Astrocyte of the spinal cord (primary cell): Measurements from ENCODE around the gene PLA2G6.

ENCODE experiments used
- DNase-seq: peaks from one replicate; pipeline ENCODE4 v3.0.0; 2011; ENCODE audit warnings: low read depth, low spot score
- H3K4me3 ChIP-seq: 2 replicates; pipeline ENCODE4 v1.5.1; 2011; ENCODE audit warnings: low read depth, mild to moderate bottlenecking, low read length, moderate library complexity
- CTCF ChIP-seq: IDR thresholded peaks from 2 replicates; pipeline ENCODE4 v1.5.1; 2012; ENCODE audit warnings: low read depth, mild to moderate bottlenecking, low read length, inconsistent platforms
- in situ Hi-C: cut with HindIII; loops from 2 replicates; pipeline ENCODE4 v1.10.0; 2017; ENCODE audit warnings: low sequenced_read_pairs

Gene PLA2G6

GRCh38 chr22:38181453-38182200, at the start of gene PLA2G6:
Gene PLA2G6, minus strand, starts transcription at chr22:38181830. Its CDS starts 12,404 bp downstream, at chr22:38169426.
- in situ Hi-C loops, result loop anchor here (25.0 kb wide), 1 partner anchor 131 kb away; the partner anchor contains the start of gene CSNK1E
- peak within 1 kb of the TSS; percentile 54 for H3K4me3 ChIP-seq
- peak; percentile 100 for DNase-seq
- TF ChIP-seq CTCF, result no peak

GRCh38 chr22:38230916-38231315, 49.3 kb upstream of the PLA2G6 start:
- no peak overlapping the region for H3K4me3 ChIP-seq
- in situ Hi-C loops, result no loop called here
- DNase-seq, result no peak
- TF ChIP-seq CTCF, result no peak

GRCh38 chr22:38230108-38230825, 48.6 kb upstream of the PLA2G6 start:
- H3K4me3 ChIP-seq, result no peak overlapping the region
- TF ChIP-seq CTCF, result peak; percentile 35
- no peak for DNase-seq
- in situ Hi-C loops, result no loop called here

- TF ChIP-seq CTCF, result no peak
- in situ Hi-C loops, result no loop called here
- no peak overlapping the region for H3K4me3 ChIP-seq
- DNase-seq, result peak; percentile 72
Measured at GRCh38 chr22:38228873-38229740, 47.5 kb upstream of the PLA2G6 start.

- H3K4me3 ChIP-seq, result no peak overlapping the region
Measured at GRCh38 chr22:38228326-38228872, 46.8 kb upstream of the PLA2G6 start.

More at GRCh38 chr22:38228326-38228872, 46.8 kb upstream of the PLA2G6 start:
- in situ Hi-C loops, result no loop called here
- no peak for TF ChIP-seq CTCF
- peak; percentile 33 for DNase-seq
